HepG2 (cell line): ENCODE measurements around the gene ABCC1. TPM values are rescaled to one million over a fixed set of nuclear protein-coding genes. Genes with fewer than 3 reads are reported as not detected.

Experiments used
- ATF7 ChIP-seq, 2 experiments: fragments of 450-650 bp in 1 of 2; sonication (generic) in 1 of 2; formaldehyde crosslinking in 1 of 2; IDR thresholded peaks; 2 replicates each; pipeline versions ENCODE4 v1.4.0 to v1.6.1; 2016 to 2020; ENCODE audit warnings: antibody characterized with exemption in 1 of 2, mild to moderate bottlenecking in 1 of 2, missing genetic modification reagents in 1 of 2
- BHLHE40 ChIP-seq: IDR thresholded peaks from 2 replicates; pipeline ENCODE4 v1.6.1; 2011; ENCODE audit warnings: low read length, improper control_type of control experiment
- DPF2 ChIP-seq: sonication (generic); formaldehyde crosslinking; IDR thresholded peaks from 2 replicates; pipeline ENCODE4 v1.4.0; 2020; ENCODE audit warnings: mild to moderate bottlenecking, low read depth, missing genetic modification reagents, borderline replicate concordance
- HNF1A ChIP-seq, 2 experiments: sonication (generic) in 1 of 2; formaldehyde crosslinking in 1 of 2; IDR thresholded peaks; 2 replicates each; pipeline versions ENCODE4 v1.4.0 to v1.6.1; 2016 to 2020; ENCODE audit warnings: borderline replicate concordance in 1 of 2, low read depth in 1 of 2, mild to moderate bottlenecking in 1 of 2, missing genetic modification reagents in 1 of 2
- MATR3 ChIP-seq: sonication (generic); formaldehyde crosslinking; IDR thresholded peaks from 2 replicates; pipeline ENCODE4 v1.4.0; 2020; ENCODE audit warnings: missing genetic modification reagents
- MED13 ChIP-seq: sonication (generic); formaldehyde crosslinking; IDR thresholded peaks from 2 replicates; pipeline ENCODE4 v1.5.0; 2020; ENCODE audit warnings: missing genetic modification reagents
- RBAK ChIP-seq: sonication (generic); formaldehyde crosslinking; IDR thresholded peaks from 2 replicates; pipeline ENCODE4 v1.5.1; 2020; ENCODE audit warnings: mild to moderate bottlenecking, missing genetic modification reagents
- ZIK1 ChIP-seq: sonication (generic); formaldehyde crosslinking; IDR thresholded peaks from 2 replicates; pipeline ENCODE4 v1.5.0; 2020; ENCODE audit warnings: mild to moderate bottlenecking, low read depth, missing genetic modification reagents, borderline replicate concordance
- ZNF354B ChIP-seq: sonication (generic); formaldehyde crosslinking; IDR thresholded peaks from 2 replicates; pipeline ENCODE4 v1.8.0; 2022; ENCODE audit warnings: mild to moderate bottlenecking, missing genetic modification reagents
- ZNF543 ChIP-seq: sonication (generic); formaldehyde crosslinking; IDR thresholded peaks from 2 replicates; pipeline ENCODE4 v1.4.0; 2020; ENCODE audit warnings: mild to moderate bottlenecking, missing genetic modification reagents
- ZNF788 ChIP-seq: sonication (generic); formaldehyde crosslinking; IDR thresholded peaks from 2 replicates; pipeline ENCODE4 v1.5.0; 2020; ENCODE audit warnings: mild to moderate bottlenecking, missing genetic modification reagents, borderline replicate concordance
- ZNF841 ChIP-seq: sonication (generic); formaldehyde crosslinking; IDR thresholded peaks from 2 replicates; pipeline ENCODE4 v1.8.1; 2023; ENCODE audit warnings: missing genetic modification reagents, borderline replicate concordance
- ZSCAN9 ChIP-seq: IDR thresholded peaks from 2 replicates; pipeline ENCODE4 v1.6.1; 2016; ENCODE audit warnings: borderline replicate concordance
- polyA plus RNA-seq, 8 experiments: library from polyadenylated mRNA; depleted of rRNA in 3 of 8; stranded (reverse) in 7 of 8; unstranded in 1 of 8; fragments of >200 nt; fragmentation: Illumina TruSeq in 4 of 8; extraction: Trizol in 4 of 8; gene quantifications; 2 replicates each; pipeline versions ENCODE4 v1.2.1 to v1.2.3, GENCODE V29; 2011 to 2016; ENCODE audit warnings: low read depth in 4 of 8, missing spikeins in 1 of 8, mixed read lengths in 1 of 8; ENCODE audit not compliant: insufficient read depth in 1 of 8
- total RNA-seq, 5 experiments: library from RNA; depleted of rRNA; stranded (reverse); fragments of >200 nt; fragmentation: Illumina TruSeq; extraction: Trizol; gene quantifications; 2 replicates each; pipeline ENCODE4 v1.2.3, GENCODE V29; 2016; ENCODE audit warnings: low read depth in 1 of 5
- TF ChIP-seq, protein P1 (sequence below): sonication (generic); formaldehyde crosslinking; IDR thresholded peaks from 2 replicates; pipeline ENCODE4 v1.4.0; 2020; ENCODE audit warnings: missing genetic modification reagents, mild to moderate bottlenecking, borderline replicate concordance
- TF ChIP-seq, protein P2 (sequence below): sonication (generic); formaldehyde crosslinking; IDR thresholded peaks from 2 replicates; pipeline ENCODE4 v1.5.1; 2020; ENCODE audit warnings: mild to moderate bottlenecking, moderate library complexity, missing genetic modification reagents
- TF ChIP-seq, protein P3 (sequence below): sonication (generic); formaldehyde crosslinking; IDR thresholded peaks from 2 replicates; pipeline ENCODE4 v1.4.0; 2020; ENCODE audit warnings: mild to moderate bottlenecking, missing genetic modification reagents

The ABCC1 gene
- total and polyA plus RNA-seq, 2 of the 13 experiments (the other 11 are each of a cell fraction or from before 2014, with no cell fraction given) = 13.0 to 30.6 TPM

- TF ChIP-seq, protein P1, sequence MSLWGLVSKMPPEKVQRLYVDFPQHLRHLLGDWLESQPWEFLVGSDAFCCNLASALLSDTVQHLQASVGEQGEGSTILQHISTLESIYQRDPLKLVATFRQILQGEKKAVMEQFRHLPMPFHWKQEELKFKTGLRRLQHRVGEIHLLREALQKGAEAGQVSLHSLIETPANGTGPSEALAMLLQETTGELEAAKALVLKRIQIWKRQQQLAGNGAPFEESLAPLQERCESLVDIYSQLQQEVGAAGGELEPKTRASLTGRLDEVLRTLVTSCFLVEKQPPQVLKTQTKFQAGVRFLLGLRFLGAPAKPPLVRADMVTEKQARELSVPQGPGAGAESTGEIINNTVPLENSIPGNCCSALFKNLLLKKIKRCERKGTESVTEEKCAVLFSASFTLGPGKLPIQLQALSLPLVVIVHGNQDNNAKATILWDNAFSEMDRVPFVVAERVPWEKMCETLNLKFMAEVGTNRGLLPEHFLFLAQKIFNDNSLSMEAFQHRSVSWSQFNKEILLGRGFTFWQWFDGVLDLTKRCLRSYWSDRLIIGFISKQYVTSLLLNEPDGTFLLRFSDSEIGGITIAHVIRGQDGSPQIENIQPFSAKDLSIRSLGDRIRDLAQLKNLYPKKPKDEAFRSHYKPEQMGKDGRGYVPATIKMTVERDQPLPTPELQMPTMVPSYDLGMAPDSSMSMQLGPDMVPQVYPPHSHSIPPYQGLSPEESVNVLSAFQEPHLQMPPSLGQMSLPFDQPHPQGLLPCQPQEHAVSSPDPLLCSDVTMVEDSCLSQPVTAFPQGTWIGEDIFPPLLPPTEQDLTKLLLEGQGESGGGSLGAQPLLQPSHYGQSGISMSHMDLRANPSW (CRISPR knock-in tag) = no peak
- TF ChIP-seq DPF2 (CRISPR knock-in tag) = no peak
- TF ChIP-seq ZIK1 = 0 out of 2 replicates have a peak, but pooled peaks have one; percentile 45
- TF ChIP-seq, protein P2, sequence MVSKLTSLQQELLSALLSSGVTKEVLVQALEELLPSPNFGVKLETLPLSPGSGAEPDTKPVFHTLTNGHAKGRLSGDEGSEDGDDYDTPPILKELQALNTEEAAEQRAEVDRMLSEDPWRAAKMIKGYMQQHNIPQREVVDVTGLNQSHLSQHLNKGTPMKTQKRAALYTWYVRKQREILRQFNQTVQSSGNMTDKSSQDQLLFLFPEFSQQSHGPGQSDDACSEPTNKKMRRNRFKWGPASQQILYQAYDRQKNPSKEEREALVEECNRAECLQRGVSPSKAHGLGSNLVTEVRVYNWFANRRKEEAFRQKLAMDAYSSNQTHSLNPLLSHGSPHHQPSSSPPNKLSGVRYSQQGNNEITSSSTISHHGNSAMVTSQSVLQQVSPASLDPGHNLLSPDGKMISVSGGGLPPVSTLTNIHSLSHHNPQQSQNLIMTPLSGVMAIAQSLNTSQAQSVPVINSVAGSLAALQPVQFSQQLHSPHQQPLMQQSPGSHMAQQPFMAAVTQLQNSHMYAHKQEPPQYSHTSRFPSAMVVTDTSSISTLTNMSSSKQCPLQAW (CRISPR knock-in tag) = 0 out of 2 replicates have a peak, but pooled peaks have one; percentile 10
- no peak for TF ChIP-seq RBAK
- TF ChIP-seq ZNF788 = peak; percentile 61; the same call in 1 of the 2 replicates
- TF ChIP-seq BHLHE40 = no peak
- no peak for TF ChIP-seq ZNF354B (CRISPR knock-in tag)
- peak; percentile 40; the same call in 1 of the 2 replicates for TF ChIP-seq MED13
- TF ChIP-seq ZNF841 = no peak
- TF ChIP-seq, protein P3, sequence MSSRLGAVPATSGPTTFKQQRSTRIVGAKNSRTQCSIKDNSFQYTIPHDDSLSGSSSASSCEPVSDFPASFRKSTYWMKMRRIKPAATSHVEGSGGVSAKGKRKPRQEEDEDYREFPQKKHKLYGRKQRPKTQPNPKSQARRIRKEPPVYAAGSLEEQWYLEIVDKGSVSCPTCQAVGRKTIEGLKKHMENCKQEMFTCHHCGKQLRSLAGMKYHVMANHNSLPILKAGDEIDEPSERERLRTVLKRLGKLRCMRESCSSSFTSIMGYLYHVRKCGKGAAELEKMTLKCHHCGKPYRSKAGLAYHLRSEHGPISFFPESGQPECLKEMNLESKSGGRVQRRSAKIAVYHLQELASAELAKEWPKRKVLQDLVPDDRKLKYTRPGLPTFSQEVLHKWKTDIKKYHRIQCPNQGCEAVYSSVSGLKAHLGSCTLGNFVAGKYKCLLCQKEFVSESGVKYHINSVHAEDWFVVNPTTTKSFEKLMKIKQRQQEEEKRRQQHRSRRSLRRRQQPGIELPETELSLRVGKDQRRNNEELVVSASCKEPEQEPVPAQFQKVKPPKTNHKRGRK = peak; percentile 12; the same call in 1 of the 2 replicates
- no peak for TF ChIP-seq HNF1A (IDR thresholded peaks at IDR 0.05; ENCODE audit: low read depth)
- TF ChIP-seq HNF1A (CRISPR knock-in tag; IDR thresholded peaks at IDR 0.05; ENCODE audit: borderline replicate concordance) = no peak
- peak; percentile 77; the same call in 1 of the 2 replicates for TF ChIP-seq ZNF543 (CRISPR knock-in tag)
- no peak for TF ChIP-seq ZSCAN9 (CRISPR knock-in tag)
- TF ChIP-seq ATF7 (IDR thresholded peaks at IDR 0.05) = no peak
- 0 out of 2 replicates have a peak, but pooled peaks have one; percentile 68 for TF ChIP-seq ATF7 (CRISPR knock-in tag; IDR thresholded peaks at IDR 0.05)
- 0 out of 2 replicates have a peak, but pooled peaks have one; percentile 7 for TF ChIP-seq MATR3 (CRISPR knock-in tag)
These were observed 200.9 kb downstream of the ABCC1 start (continued) for GRCh38 chr16:16150117-16150877.
